ENCODE results near the gene ASCL4. TPM values are rescaled to one million over a fixed set of nuclear protein-coding genes. Genes with fewer than 3 reads are reported as not detected.

Gene ASCL4
- polyA plus RNA-seq, 3 donors: 0.08 TPM; not detected in 2

- DNase-seq: no peak
These were observed 1.7 kb downstream of the ASCL4 start for GRCh38 chr12:107776171-107776570.

GRCh38 chr12:107778383-107779025, 4.0 kb downstream of the ASCL4 start:
- DNase-seq: no peak

- DNase-seq: no peak
These were observed 4.8 kb downstream of the ASCL4 start for GRCh38 chr12:107779077-107779831.

GRCh38 chr12:107780298-107780697, 5.8 kb downstream of the ASCL4 start:
- no peak for DNase-seq

GRCh38 chr12:107782067-107782466, 7.6 kb downstream of the ASCL4 start:
- no peak for DNase-seq

- DNase-seq: no peak
These were observed 9.2 kb downstream of the ASCL4 start for GRCh38 chr12:107783406-107784376.

GRCh38 chr12:107788281-107788680, 13.8 kb downstream of the ASCL4 start:
- DNase-seq: no peak

- DNase-seq: no peak
These were observed 14.4 kb downstream of the ASCL4 start for GRCh38 chr12:107788690-107789458.

GRCh38 chr12:107791465-107792089, 17.1 kb downstream of the ASCL4 start:
- DNase-seq: no peak

- no peak for DNase-seq
These were observed 19.9 kb downstream of the ASCL4 start for GRCh38 chr12:107794451-107794850.

GRCh38 chr12:107798580-107798979, 24.1 kb downstream of the ASCL4 start:
- no peak for DNase-seq

GRCh38 chr12:107801150-107801549, 26.6 kb downstream of the ASCL4 start:
- DNase-seq: no peak

GRCh38 chr12:107803092-107803491, 28.6 kb downstream of the ASCL4 start:
- no peak for DNase-seq

- no peak for DNase-seq
These were observed 31.1 kb downstream of the ASCL4 start for GRCh38 chr12:107805488-107806180.

- no peak for DNase-seq
These were observed 33.1 kb downstream of the ASCL4 start for GRCh38 chr12:107807471-107808150.

- no peak for DNase-seq
These were observed 42.7 kb downstream of the ASCL4 start for GRCh38 chr12:107817250-107817649.

- DNase-seq: no peak
These were observed 44.5 kb downstream of the ASCL4 start for GRCh38 chr12:107818984-107819383.

- DNase-seq: no peak
These were observed 47.9 kb downstream of the ASCL4 start for GRCh38 chr12:107822356-107822755.

All from renal pelvis (tissue), 4 donors.